C4-2B (cell line): ENCODE data around the gene AEBP1.

Experiments used
- H3K27ac ChIP-seq: fragments of 450-650 bp; 2 replicates; pipeline ENCODE4 v1.5.1; 2017
- CTCF ChIP-seq: fragments of 450-650 bp; conservative IDR thresholded peaks from 2 replicates; pipeline ENCODE4 v1.5.1; 2017; ENCODE audit warnings: mild to moderate bottlenecking
- ZFX ChIP-seq: fragments of 450-650 bp; IDR thresholded peaks from 2 replicates; pipeline ENCODE4 v1.6.1; 2017

The AEBP1 gene

GRCh38 chr7:44156453-44157010, 52.4 kb downstream of the AEBP1 start:
- H3K27ac ChIP-seq, result no peak overlapping the region
- TF ChIP-seq ZFX (no peak), CTCF (no peak)

- TF ChIP-seq ZFX (no peak), CTCF (no peak)
- H3K27ac ChIP-seq, result no peak overlapping the region
These were observed 53.3 kb downstream of the AEBP1 start for GRCh38 chr7:44157116-44158080.

GRCh38 chr7:44158096-44158872, 54.1 kb downstream of the AEBP1 start:
- TF ChIP-seq ZFX (no peak), CTCF (no peak)

GRCh38 chr7:44158873-44159631, 54.9 kb downstream of the AEBP1 start:
- TF ChIP-seq CTCF, result no peak
- TF ChIP-seq ZFX, result no peak

More at GRCh38 chr7:44158096-44158872, 54.1 kb downstream of the AEBP1 start:
- H3K27ac ChIP-seq, result no peak overlapping the region

GRCh38 chr7:44159824-44160630, 55.9 kb downstream of the AEBP1 start:
- TF ChIP-seq CTCF (no peak), ZFX (no peak)
- H3K27ac ChIP-seq, result no peak overlapping the region

More at GRCh38 chr7:44158873-44159631, 54.9 kb downstream of the AEBP1 start:
- no peak overlapping the region for H3K27ac ChIP-seq

GRCh38 chr7:44161371-44161770, 57.2 kb downstream of the AEBP1 start:
- no peak for TF ChIP-seq ZFX
- no peak for TF ChIP-seq CTCF
- H3K27ac ChIP-seq, result no peak overlapping the region
